Stimulated activated CD8-positive, alpha-beta memory T cell treated with anti-CD3 and anti-CD28 coated beads, Interleukin-7, amount 100 ng/mL, for 48 hours (primary cell): ENCODE data around the gene AKIP1.

Source experiments
- DNase-seq, 2 donors: peaks; one replicate each; pipeline ENCODE4 v3.0.0-alpha.2; 2020; ENCODE audit warnings: low read depth in 1 of 2; ENCODE audit errors: extremely low read depth in 1 of 2

The AKIP1 gene

GRCh38 chr11:8956860-8957259, 45.9 kb downstream of the AKIP1 start:
- no peak for DNase-seq

GRCh38 chr11:8959546-8960166, 48.7 kb downstream of the AKIP1 start:
- DNase-seq = no peak

- DNase-seq = no peak
Observed at GRCh38 chr11:8961401-8961800, 50.4 kb downstream of the AKIP1 start.

GRCh38 chr11:8962841-8963240, 51.9 kb downstream of the AKIP1 start:
- DNase-seq = no peak

- DNase-seq = peak; percentile 52 to 68
Observed at GRCh38 chr11:8963569-8964323, 52.8 kb downstream of the AKIP1 start.

- DNase-seq = peak; percentile 80 to 86
Observed at GRCh38 chr11:8964324-8965320, 53.6 kb downstream of the AKIP1 start, which contains the start of gene TMEM9B. TMEM9B (minus strand) TSS chr11:8964442; CDS start chr11:8964313, 129 bp downstream.

GRCh38 chr11:8967184-8967583, 56.2 kb downstream of the AKIP1 start:
- DNase-seq = no peak
